Adrenal gland (tissue), 5 donors: Measurements from ENCODE around the gene EFNA5.

Source experiments
- CTCF ChIP-seq, 6 experiments: fragments of 450-650 bp in 4 of 6; fragments of 200-600 bp in 2 of 6; sonication (generic) in 1 of 6; IDR thresholded peaks; 1 replicate in 5 of 6; 2 replicates in 1 of 6; pipeline versions ENCODE4 v1.5.1 to v1.8.0; 2016 to 2021; ENCODE audit warnings: antibody characterized with exemption in 6 of 6, mild to moderate bottlenecking in 2 of 6, moderate library complexity in 1 of 6
- POLR2A ChIP-seq, 2 donors: fragments of 450-650 bp; IDR thresholded peaks; one replicate each; pipeline ENCODE4 v1.6.1; 2017; ENCODE audit warnings: antibody characterized with exemption in 2 of 2, mild to moderate bottlenecking in 2 of 2, moderate library complexity in 1 of 2
- donor health status: DM: no; HTN: no; CAD: no.

GRCh38 chr5:107539726-107540330, 130.9 kb downstream of the EFNA5 start:
- TF ChIP-seq CTCF (IDR thresholded peaks at IDR 0.05) (no peak), POLR2A (IDR thresholded peaks at IDR 0.05) (no peak)
